WTC11 (cell line): ENCODE data around the gene DEFB110.

Source experiments
- ESRRA ChIP-seq: sonication (generic); formaldehyde crosslinking; IDR thresholded peaks from 2 replicates; pipeline ENCODE4 v1.8.1; 2022; ENCODE audit warnings: mild to moderate bottlenecking, missing genetic modification reagents, borderline replicate concordance
- STAT6 ChIP-seq: sonication (generic); formaldehyde crosslinking; conservative IDR thresholded peaks from 2 replicates; pipeline ENCODE4 v1.8.1; 2023; ENCODE audit warnings: mild to moderate bottlenecking, low read depth, missing genetic modification reagents, moderate library complexity
- ZNF317 ChIP-seq: sonication (generic); formaldehyde crosslinking; IDR thresholded peaks from 2 replicates; pipeline ENCODE4 v1.8.1; 2023; ENCODE audit warnings: low read depth, mild to moderate bottlenecking, moderate library complexity, missing genetic modification reagents, borderline replicate concordance

- TF ChIP-seq STAT6 (CRISPR knock-in tag) (no peak), ZNF317 (CRISPR knock-in tag) (no peak), ESRRA (CRISPR knock-in tag) (no peak)
Observed at GRCh38 chr6:49982046-49982445, 39.7 kb downstream of the DEFB110 start.
